Stomach (tissue), 9 donors: ENCODE measurements around the gene SLC6A17. TPM values are rescaled to one million over a fixed set of nuclear protein-coding genes. Genes with fewer than 3 reads are reported as not detected.

Experiments used
- DNase-seq, 2 donors: peaks; one replicate each; pipeline versions ENCODE4 v3.0.0 to v3.0.0-alpha.2; 2013 to 2019
- H3K27ac ChIP-seq, 5 donors: fragments of 200-600 bp in 4 of 5; sonication (generic) in 4 of 5; one replicate each; pipeline ENCODE4 v1.5.1; 2013 to 2019; ENCODE audit warnings: mild to moderate bottlenecking in 1 of 5, moderate library complexity in 1 of 5
- H3K27me3 ChIP-seq, 3 donors: fragments of 200-600 bp; sonication (generic); one replicate each; pipeline ENCODE4 v1.5.1; 2017 to 2019; ENCODE audit warnings: mixed run types in 1 of 3
- H3K36me3 ChIP-seq, 4 donors: fragments of 200-600 bp; sonication (generic); 1 replicate in 3 of 4; 2 replicates in 1 of 4; pipeline ENCODE4 v1.5.1; 2016 to 2019
- H3K4me1 ChIP-seq, 4 donors: fragments of 200-600 bp; sonication (generic); one replicate each; pipeline ENCODE4 v1.5.1; 2016 to 2019
- H3K4me3 ChIP-seq, 4 donors: fragments of 200-600 bp; sonication (generic) in 3 of 4; one replicate each; pipeline ENCODE4 v1.5.1; 2016 to 2019; ENCODE audit warnings: mild to moderate bottlenecking in 1 of 4
- H3K9me3 ChIP-seq, 4 donors: fragments of 200-600 bp; sonication (generic); one replicate each; pipeline ENCODE4 v1.5.1; 2016 to 2019
- EP300 ChIP-seq: sonication (generic); formaldehyde crosslinking; IDR thresholded peaks from one replicate; pipeline ENCODE4 v1.6.1; 2017; ENCODE audit warnings: antibody characterized with exemption
- POLR2A ChIP-seq, 4 donors: fragments of 450-650 bp; IDR thresholded peaks; one replicate each; pipeline ENCODE4 v1.6.1; 2016; ENCODE audit warnings: antibody characterized with exemption in 4 of 4, control low read depth in 2 of 4, mild to moderate bottlenecking in 1 of 4, moderate library complexity in 1 of 4
- POLR2AphosphoS5 ChIP-seq, 3 donors: sonication (generic); formaldehyde crosslinking; IDR thresholded peaks; one replicate each; pipeline ENCODE4 v1.6.1; 2016; ENCODE audit warnings: antibody characterized with exemption in 3 of 3
- WGBS, 5 donors: extraction: QIAGEN DNeasy Blood & Tissue Kit in 3 of 5; methylation state at CpG; one replicate each; pipeline versions ENCODE4 v1.1.5 to v1.1.7; 2013 to 2018; 5-methylcytosine and 5-hydroxymethylcytosine counted together
- intact Hi-C: fragments of 100-400 bp; cut with DNase I; formaldehyde crosslinking; loops from one replicate; pipeline ENCODE4 v1.15.1; 2023; ENCODE audit warnings: low total_unique reads
- polyA plus RNA-seq, 3 donors: library from polyadenylated mRNA; stranded (reverse); fragments of 200-250 nt; gene quantifications; one replicate each; pipeline ENCODE4 v1.2.3, GENCODE V29; 2013
- total RNA-seq, 5 donors: library from RNA; depleted of rRNA; stranded (reverse); fragments of >200 nt; gene quantifications; one replicate each; pipeline versions ENCODE4 v1.1.0 to v1.2.3, GENCODE V29; 2014 to 2016
- TF ChIP-seq, protein P1 (sequence below), 7 experiments: fragments of 450-650 bp in 4 of 7; fragments of 200-600 bp in 3 of 7; sonication (generic) in 3 of 7; IDR thresholded peaks; one replicate each; pipeline ENCODE4 v1.5.1; 2016 to 2019; ENCODE audit warnings: antibody characterized with exemption in 7 of 7, control low read depth in 2 of 7, mild to moderate bottlenecking in 1 of 7
- donor health status: healthy with polysubstance abuse.
- donor health status: Bipolar disorder and iron deficiency.
- donor health status: healthy.

SLC6A17 gene
- total and polyA plus RNA-seq, 8 donors, result 0.08 to 0.37 (median 0.14) TPM; not detected in 3

DNA sequence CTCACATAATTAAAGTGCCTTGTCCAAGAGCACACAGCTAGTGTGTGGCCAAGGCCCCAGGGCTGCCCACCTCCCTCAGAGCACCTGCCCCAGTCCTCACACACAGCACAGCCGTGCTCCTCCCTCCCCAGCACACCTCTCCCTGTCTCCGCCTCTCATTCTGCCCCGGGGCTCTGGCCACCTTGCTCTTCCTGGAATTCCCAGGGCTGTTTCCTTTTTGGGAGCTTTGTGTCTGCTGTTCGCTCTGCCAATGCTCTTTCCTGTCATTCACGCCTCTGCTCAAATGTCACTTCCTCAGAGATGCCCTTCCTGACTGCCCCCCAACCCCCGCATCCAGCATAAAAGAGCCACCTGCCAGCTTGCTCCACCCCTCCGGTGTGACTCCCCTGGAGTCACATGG is 13.3 kb downstream of the SLC6A17 start:
- TF ChIP-seq POLR2A (IDR thresholded peaks at IDR 0.05), result no peak
- TF ChIP-seq, protein P1, sequence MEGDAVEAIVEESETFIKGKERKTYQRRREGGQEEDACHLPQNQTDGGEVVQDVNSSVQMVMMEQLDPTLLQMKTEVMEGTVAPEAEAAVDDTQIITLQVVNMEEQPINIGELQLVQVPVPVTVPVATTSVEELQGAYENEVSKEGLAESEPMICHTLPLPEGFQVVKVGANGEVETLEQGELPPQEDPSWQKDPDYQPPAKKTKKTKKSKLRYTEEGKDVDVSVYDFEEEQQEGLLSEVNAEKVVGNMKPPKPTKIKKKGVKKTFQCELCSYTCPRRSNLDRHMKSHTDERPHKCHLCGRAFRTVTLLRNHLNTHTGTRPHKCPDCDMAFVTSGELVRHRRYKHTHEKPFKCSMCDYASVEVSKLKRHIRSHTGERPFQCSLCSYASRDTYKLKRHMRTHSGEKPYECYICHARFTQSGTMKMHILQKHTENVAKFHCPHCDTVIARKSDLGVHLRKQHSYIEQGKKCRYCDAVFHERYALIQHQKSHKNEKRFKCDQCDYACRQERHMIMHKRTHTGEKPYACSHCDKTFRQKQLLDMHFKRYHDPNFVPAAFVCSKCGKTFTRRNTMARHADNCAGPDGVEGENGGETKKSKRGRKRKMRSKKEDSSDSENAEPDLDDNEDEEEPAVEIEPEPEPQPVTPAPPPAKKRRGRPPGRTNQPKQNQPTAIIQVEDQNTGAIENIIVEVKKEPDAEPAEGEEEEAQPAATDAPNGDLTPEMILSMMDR (IDR thresholded peaks at IDR 0.05), result no peak
- TF ChIP-seq EP300, result no peak
- WGBS, 5 donors, result 43 to 58% (median 52%) methylated on average over 7 of the region's 7 CpGs
- peaks cover 0 to 9% (median 3%) of the 10 kb centered on the region in 4 donors for H3K9me3 ChIP-seq
- H3K4me3 ChIP-seq, result no peak overlapping the region
- no peaks in the 10 kb centered on the region for H3K4me1 ChIP-seq
- DNase-seq, result no peak
- no peaks in the 10 kb centered on the region for H3K36me3 ChIP-seq
- H3K27me3 ChIP-seq, result peaks cover 0 to 18% (median 0%) of the 10 kb centered on the region in 3 donors
- intact Hi-C loops, result no loop called here
- H3K27ac ChIP-seq, result no peak overlapping the region

DNA sequence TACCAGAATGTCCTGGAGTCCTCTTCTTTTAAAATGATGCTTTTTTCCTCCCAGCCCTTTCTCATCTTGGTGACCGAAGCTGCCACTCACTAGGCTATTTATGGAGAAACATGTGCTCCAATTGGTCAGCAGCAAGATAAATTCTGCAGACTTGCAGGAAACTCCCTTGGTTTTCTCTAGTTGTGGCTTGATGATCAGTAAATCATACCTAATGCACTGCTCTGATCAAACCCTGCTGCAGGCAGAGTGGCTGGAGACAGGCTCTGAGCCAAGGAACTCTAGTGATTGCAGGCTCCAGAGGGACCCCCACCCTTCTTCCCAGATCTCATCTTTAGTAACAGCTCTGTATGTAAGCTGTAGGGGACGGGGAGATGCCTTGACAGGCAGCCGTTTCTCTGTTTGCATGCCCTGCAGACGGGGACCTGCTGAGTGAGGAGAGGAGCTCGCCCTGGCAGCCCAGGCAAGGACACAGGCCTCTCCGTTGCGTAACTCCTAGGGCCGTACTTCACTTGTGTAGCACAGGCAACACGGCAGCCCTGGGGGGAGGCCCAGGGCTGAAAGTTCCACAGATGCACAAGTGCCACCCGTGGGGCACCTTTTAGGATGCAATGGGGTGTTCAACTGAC is 14.5 kb downstream of the SLC6A17 start:
- Histone ChIP-seq H3K36me3 (no peaks in the 10 kb centered on the region), H3K4me3 (no peak overlapping the region), H3K27me3 (peaks cover 0 to 18% (median 0%) of the 10 kb centered on the region in 3 donors), H3K27ac (no peak overlapping the region), H3K4me1 (no peaks in the 10 kb centered on the region), H3K9me3 (peaks cover 0 to 9% (median 3%) of the 10 kb centered on the region in 4 donors)
- 47 to 74% (median 56%) methylated on average over 10 of the region's 10 CpGs for WGBS, 5 donors
- TF ChIP-seq POLR2AphosphoS5 (IDR thresholded peaks at IDR 0.05) (no peak), EP300 (no peak), POLR2A (IDR thresholded peaks at IDR 0.05) (no peak)
- TF ChIP-seq, protein P1 (IDR thresholded peaks at IDR 0.05), result no peak
- no peak for DNase-seq
- intact Hi-C loops, result no loop called here

DNA sequence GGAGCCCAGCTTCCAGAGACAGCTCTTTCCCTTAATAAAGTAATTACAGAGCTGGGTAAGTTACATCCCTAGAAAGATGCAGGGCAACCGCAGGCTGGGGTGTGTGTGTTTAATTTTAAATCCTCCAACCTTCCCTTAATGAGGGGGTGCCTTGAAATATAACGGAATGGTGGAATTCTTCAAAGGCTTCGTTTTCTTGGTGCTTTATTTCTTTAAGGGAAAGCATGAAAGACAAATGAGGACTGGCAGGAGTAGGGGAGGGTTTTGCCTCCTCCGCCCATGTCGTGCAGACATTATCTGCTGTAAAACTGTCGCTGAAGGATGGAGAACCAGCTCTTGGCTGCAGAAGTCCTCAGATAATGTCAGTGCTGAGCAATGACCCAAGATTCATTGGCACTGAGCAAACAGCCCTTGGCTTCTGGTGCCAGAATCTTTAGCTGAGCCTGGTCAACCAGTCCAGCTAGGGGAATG is 15.5 kb downstream of the SLC6A17 start:
- intact Hi-C loops, result no loop called here
- Histone ChIP-seq H3K4me1 (no peaks in the 10 kb centered on the region), H3K4me3 (no peak overlapping the region), H3K9me3 (peaks cover 0 to 5% (median 2%) of the 10 kb centered on the region in 4 donors), H3K27me3 (peaks cover 0 to 18% (median 0%) of the 10 kb centered on the region in 3 donors), H3K27ac (no peak overlapping the region), H3K36me3 (no peaks in the 10 kb centered on the region)
- TF ChIP-seq, protein P1 (IDR thresholded peaks at IDR 0.05), result no peak
- no peak for TF ChIP-seq POLR2A (IDR thresholded peaks at IDR 0.05)
- TF ChIP-seq EP300, result no peak
- no peak for TF ChIP-seq POLR2AphosphoS5 (IDR thresholded peaks at IDR 0.05)
- no peak for DNase-seq
- WGBS, 5 donors, result 67 to 80% (median 72%) methylated on average over 6 of the region's 6 CpGs

DNA sequence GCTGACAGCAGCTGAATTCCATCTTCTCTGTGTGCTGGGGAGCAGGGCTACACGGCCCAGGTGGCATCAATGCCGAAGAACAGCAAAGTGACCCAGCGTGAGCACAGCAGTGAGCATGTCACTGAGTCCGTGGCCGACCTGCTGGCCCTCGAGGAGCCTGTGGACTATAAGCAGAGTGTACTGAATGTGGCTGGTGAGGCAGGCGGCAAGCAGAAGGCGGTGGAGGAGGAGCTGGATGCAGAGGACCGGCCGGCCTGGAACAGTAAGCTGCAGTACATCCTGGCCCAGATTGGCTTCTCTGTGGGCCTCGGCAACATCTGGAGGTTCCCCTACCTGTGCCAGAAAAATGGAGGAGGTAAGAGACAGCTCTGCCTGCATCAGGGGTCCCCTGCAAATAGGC is 16.6 kb downstream of the SLC6A17 start:
- H3K4me3 ChIP-seq, result no peak overlapping the region
- 78 to 89% (median 82%) methylated on average over 11 of the region's 11 CpGs for WGBS, 5 donors
- H3K36me3 ChIP-seq, result no peaks in the 10 kb centered on the region
- intact Hi-C loops, result no loop called here
- no peaks in the 10 kb centered on the region for H3K9me3 ChIP-seq
- no peak for DNase-seq
- H3K4me1 ChIP-seq, result no peaks in the 10 kb centered on the region
- no peak overlapping the region for H3K27ac ChIP-seq
- H3K27me3 ChIP-seq, result peaks cover 0 to 11% (median 4%) of the 10 kb centered on the region in 3 donors
- TF ChIP-seq POLR2AphosphoS5 (IDR thresholded peaks at IDR 0.05), result no peak
- TF ChIP-seq POLR2A (IDR thresholded peaks at IDR 0.05), result no peak
- no peak for TF ChIP-seq EP300
- TF ChIP-seq, protein P1 (IDR thresholded peaks at IDR 0.05), result no peak
